Panc1 (cell line): Measurements from ENCODE around the gene ROBO1. TPM values are rescaled to one million over a fixed set of nuclear protein-coding genes. Genes with fewer than 3 reads are reported as not detected.

Experiments
- ATAC-seq: fragments of 200-7000 bp; cut with Tn5 transposase; 2 replicates; pipeline ENCODE4 v1.9.1; 2020; ENCODE audit warnings: mild to moderate bottlenecking, moderate library complexity
- BruUV-seq: library from RNA; stranded (reverse); fragments of 400-500 nt; replicated peaks from 2 replicates; lab custom pipeline; 2021; lab: Mats Ljungman, UMichigan
- CTCF ChIA-PET: fragments of 300-600 bp; sonication (Branson Sonifier 250); formaldehyde crosslinking; loops from one replicate; lab custom pipeline; 2022; ENCODE audit warnings: antibody characterized with exemption; lab: Charles Lee
- POLR2A ChIA-PET: fragments of 300-600 bp; sonication (Branson Sonifier 250); formaldehyde crosslinking; loops from one replicate; lab custom pipeline; 2022; ENCODE audit warnings: antibody characterized with exemption; lab: Charles Lee
- DNase-seq: peaks from one replicate; pipeline ENCODE4 v3.0.0-alpha.2; 2010; ENCODE audit warnings: low read depth, low spot score
- H3K27ac ChIP-seq: 2 replicates; pipeline ENCODE4 v1.5.1; 2011; ENCODE audit warnings: mild to moderate bottlenecking, low read length, inconsistent platforms
- H3K27me3 ChIP-seq: fragments of 200-500 bp; sonication (Bioruptor generic); 2 replicates; pipeline ENCODE4 v1.6.0; 2014; ENCODE audit warnings: low read length, inconsistent platforms; ENCODE audit not compliant: control insufficient read depth, insufficient read depth
- H3K36me3 ChIP-seq: fragments of 200-500 bp; sonication (Bioruptor generic); 2 replicates; pipeline ENCODE4 v1.5.1; 2014; ENCODE audit warnings: inconsistent platforms, mild to moderate bottlenecking, low read length, moderate library complexity; ENCODE audit not compliant: control insufficient read depth, insufficient read depth
- H3K4me1 ChIP-seq: 2 replicates; pipeline ENCODE4 v1.5.1; 2011; ENCODE audit warnings: inconsistent platforms, mild to moderate bottlenecking, low read length, moderate library complexity; ENCODE audit not compliant: control insufficient read depth, insufficient read depth
- H3K4me3 ChIP-seq, 2 experiments: 2 replicates each; pipeline ENCODE4 v1.5.1; 2011 to 2012; ENCODE audit warnings: low read depth in 2 of 2, low read length in 2 of 2, mild to moderate bottlenecking in 2 of 2, inconsistent platforms in 1 of 2, moderate library complexity in 1 of 2
- H3K9me3 ChIP-seq: fragments of 200-500 bp; sonication (Bioruptor generic); 2 replicates; pipeline ENCODE4 v1.5.1; 2014; ENCODE audit warnings: low read depth, mild to moderate bottlenecking, inconsistent platforms, low read length, moderate library complexity; ENCODE audit not compliant: control insufficient read depth, insufficient read depth
- POLR2AphosphoS5 ChIP-seq: IDR thresholded peaks from 2 replicates; pipeline ENCODE4 v1.6.1; 2012; ENCODE audit warnings: mild to moderate bottlenecking, low read depth, low read length, moderate library complexity
- REST ChIP-seq, 2 experiments: IDR thresholded peaks; 2 replicates each; pipeline ENCODE4 v1.6.1; 2011 to 2012; ENCODE audit warnings: low read depth in 2 of 2, control low read depth in 1 of 2, low read length in 1 of 2, mild to moderate bottlenecking in 1 of 2, moderate library complexity in 1 of 2; ENCODE audit not compliant: insufficient read depth in 1 of 2
- SIN3A ChIP-seq: IDR thresholded peaks from 2 replicates; pipeline ENCODE4 v1.6.1; 2012; ENCODE audit warnings: low read depth, mild to moderate bottlenecking, low read length, moderate library complexity, borderline replicate concordance; ENCODE audit not compliant: insufficient read depth
- TCF7L2 ChIP-seq: IDR thresholded peaks from 2 replicates; pipeline ENCODE4 v1.6.1; 2011; ENCODE audit warnings: mild to moderate bottlenecking, low read depth, low read length, inconsistent platforms
- in situ Hi-C: cut with HindIII; loops from 2 replicates; pipeline ENCODE4 v1.10.0; 2016; ENCODE audit warnings: low sequenced_read_pairs, low pct_unique_long_range_greater_than_20kb
- intact Hi-C: fragments of 100-400 bp; cut with micrococcal nuclease; formaldehyde crosslinking; loops from one replicate; pipeline ENCODE4 v1.10.0; 2022; ENCODE audit not compliant: unreplicated experiment
- total RNA-seq: library from RNA; stranded (reverse); gene quantifications from one replicate; pipeline ENCODE4 v1.2.1, GENCODE V29; 2021; ENCODE audit not compliant: unreplicated experiment
- TF ChIP-seq, protein P1 (sequence below): fragments of 450-650 bp; IDR thresholded peaks from 2 replicates; pipeline ENCODE4 v1.5.1; 2017; ENCODE audit warnings: mild to moderate bottlenecking

The ROBO1 gene
- total RNA-seq, 1 experiment from 2014 or later, result 61.6 TPM

DNA sequence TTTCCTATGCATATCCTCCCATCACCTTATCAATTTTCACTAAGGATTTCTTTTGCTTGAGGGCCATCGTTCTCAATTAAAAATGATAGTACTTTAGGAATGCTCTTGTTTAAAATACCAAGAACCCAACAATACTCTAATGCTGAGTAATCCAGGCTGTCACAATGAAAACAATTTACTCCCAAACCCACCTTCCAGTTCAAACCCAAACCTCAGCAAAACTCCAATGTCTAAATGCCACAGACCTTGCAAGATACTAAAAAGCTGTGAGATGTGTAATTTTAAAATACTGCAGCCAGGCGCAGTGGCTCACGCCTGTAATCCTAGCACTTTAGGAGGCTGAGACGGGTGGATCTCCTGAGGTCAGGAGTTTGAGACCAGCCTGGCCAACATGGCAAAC is 889.8 kb downstream of the ROBO1 start:
- no peaks in the 10 kb centered on the region for H3K36me3 ChIP-seq
- H3K4me3 ChIP-seq, result no peak overlapping the region
- intact Hi-C loops (no loop called here), in situ Hi-C loops (no loop called here)
- H3K9me3 ChIP-seq, result no peaks in the 10 kb centered on the region
- DNase-seq, result no peak
- ChIA-PET CTCF (no interaction called here), POLR2A (no interaction called here)
- no peak for TF ChIP-seq POLR2AphosphoS5
- TF ChIP-seq TCF7L2, result no peak
- TF ChIP-seq SIN3A, result no peak
- TF ChIP-seq REST (IDR thresholded peaks at IDR 0.05; ENCODE audit: insufficient read depth in 1 of 2, low read depth in 2 of 2, low read length in 1 of 2), result no peak
- TF ChIP-seq, protein P1, sequence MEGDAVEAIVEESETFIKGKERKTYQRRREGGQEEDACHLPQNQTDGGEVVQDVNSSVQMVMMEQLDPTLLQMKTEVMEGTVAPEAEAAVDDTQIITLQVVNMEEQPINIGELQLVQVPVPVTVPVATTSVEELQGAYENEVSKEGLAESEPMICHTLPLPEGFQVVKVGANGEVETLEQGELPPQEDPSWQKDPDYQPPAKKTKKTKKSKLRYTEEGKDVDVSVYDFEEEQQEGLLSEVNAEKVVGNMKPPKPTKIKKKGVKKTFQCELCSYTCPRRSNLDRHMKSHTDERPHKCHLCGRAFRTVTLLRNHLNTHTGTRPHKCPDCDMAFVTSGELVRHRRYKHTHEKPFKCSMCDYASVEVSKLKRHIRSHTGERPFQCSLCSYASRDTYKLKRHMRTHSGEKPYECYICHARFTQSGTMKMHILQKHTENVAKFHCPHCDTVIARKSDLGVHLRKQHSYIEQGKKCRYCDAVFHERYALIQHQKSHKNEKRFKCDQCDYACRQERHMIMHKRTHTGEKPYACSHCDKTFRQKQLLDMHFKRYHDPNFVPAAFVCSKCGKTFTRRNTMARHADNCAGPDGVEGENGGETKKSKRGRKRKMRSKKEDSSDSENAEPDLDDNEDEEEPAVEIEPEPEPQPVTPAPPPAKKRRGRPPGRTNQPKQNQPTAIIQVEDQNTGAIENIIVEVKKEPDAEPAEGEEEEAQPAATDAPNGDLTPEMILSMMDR, result no peak
- no peak overlapping the region for H3K27ac ChIP-seq
- H3K27me3 ChIP-seq, result no peaks in the 10 kb centered on the region
- BruUV-seq, result no TSS peak
- no peaks in the 10 kb centered on the region; the same call in 1 of the 2 replicates for H3K4me1 ChIP-seq
- no peak for ATAC-seq

DNA sequence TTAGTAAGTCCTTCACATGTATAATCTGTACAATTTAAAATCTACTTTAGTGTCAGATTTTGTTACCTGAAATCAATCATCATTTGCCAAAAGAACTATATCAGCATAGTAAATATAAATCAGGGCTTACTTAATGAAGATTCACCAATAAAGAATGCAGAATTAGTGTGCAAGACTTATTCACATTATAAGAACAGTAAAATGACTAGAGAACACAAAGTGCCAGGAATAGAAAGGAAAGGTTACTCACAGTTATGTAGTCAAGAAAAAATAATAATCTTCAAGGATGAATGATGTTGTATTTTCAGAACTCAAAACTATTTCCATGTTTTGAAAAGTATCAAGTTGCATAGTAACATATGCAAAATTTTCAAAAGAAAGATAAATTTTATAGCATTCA is 891.9 kb downstream of the ROBO1 start:
- H3K4me3 ChIP-seq, result no peak overlapping the region
- no TSS peak for BruUV-seq
- DNase-seq (no peak), ATAC-seq (no peak)
- no peaks in the 10 kb centered on the region for H3K9me3 ChIP-seq
- H3K36me3 ChIP-seq, result no peaks in the 10 kb centered on the region
- CTCF ChIA-PET, result no interaction called here
- intact Hi-C loops, result no loop called here
- POLR2A ChIA-PET, result no interaction called here
- H3K27ac ChIP-seq, result no peak overlapping the region
- no peaks in the 10 kb centered on the region for H3K27me3 ChIP-seq
- H3K4me1 ChIP-seq, result peaks cover 6% of the 10 kb centered on the region
- TF ChIP-seq REST (IDR thresholded peaks at IDR 0.05; ENCODE audit: insufficient read depth in 1 of 2, low read depth in 2 of 2, low read length in 1 of 2), result no peak
- in situ Hi-C loops, result no loop called here
